Measurements from ENCODE around the gene COPG1.
"Not testable (repeated sequence)": the region's sequence is repeated elsewhere in the genome, so short reads cannot be mapped to it uniquely, and the experiment has no call there.

COPG1 gene

GRCh38 chr3:129239991-129240390, 9.4 kb upstream of the COPG1 start:
- DNase-seq (ENCODE audit: low read depth in 1 of 2, low spot score in 1 of 2), result no peak

- DNase-seq (ENCODE audit: low read depth in 1 of 2, low spot score in 1 of 2), result no peak
These were observed 9.0 kb upstream of the COPG1 start for GRCh38 chr3:129240436-129240835.

- no peak for DNase-seq (ENCODE audit: low read depth in 1 of 2, low spot score in 1 of 2)
These were observed 4.3 kb upstream of the COPG1 start for GRCh38 chr3:129245141-129245540.

- peak; percentile 34 to 39 for DNase-seq (ENCODE audit: low read depth in 1 of 2, low spot score in 1 of 2)
These were observed 3.6 kb upstream of the COPG1 start for GRCh38 chr3:129245641-129246306.

- no peak for DNase-seq (ENCODE audit: low read depth in 1 of 2, low spot score in 1 of 2)
These were observed 2.8 kb upstream of the COPG1 start for GRCh38 chr3:129246636-129247035.

- no peak for DNase-seq (ENCODE audit: low read depth in 1 of 2, low spot score in 1 of 2)
These were observed 973 bp upstream of the COPG1 start for GRCh38 chr3:129248286-129248979.

- DNase-seq (ENCODE audit: low read depth in 1 of 2, low spot score in 1 of 2), result no peak
These were observed 3.3 kb downstream of the COPG1 start for GRCh38 chr3:129252748-129253147.

GRCh38 chr3:129254536-129255230, 5.3 kb downstream of the COPG1 start:
- no peak for DNase-seq (ENCODE audit: low read depth in 1 of 2, low spot score in 1 of 2)

- no peak for DNase-seq (ENCODE audit: low read depth in 1 of 2, low spot score in 1 of 2)
These were observed 6.9 kb downstream of the COPG1 start for GRCh38 chr3:129256270-129256669.

- no peak for DNase-seq (ENCODE audit: low read depth in 1 of 2, low spot score in 1 of 2)
These were observed 8.2 kb downstream of the COPG1 start for GRCh38 chr3:129257609-129258008.

GRCh38 chr3:129259612-129260477, 10.4 kb downstream of the COPG1 start:
- DNase-seq (ENCODE audit: low read depth in 1 of 2, low spot score in 1 of 2), result no peak

- no peak for DNase-seq (ENCODE audit: low read depth in 1 of 2, low spot score in 1 of 2)
These were observed 11.2 kb downstream of the COPG1 start for GRCh38 chr3:129260606-129261005.

- no peak for DNase-seq (ENCODE audit: low read depth in 1 of 2, low spot score in 1 of 2)
These were observed 12.5 kb downstream of the COPG1 start for GRCh38 chr3:129261894-129262293.

- DNase-seq (ENCODE audit: low read depth in 1 of 2, low spot score in 1 of 2), result no peak
These were observed 13.9 kb downstream of the COPG1 start for GRCh38 chr3:129263161-129263910.

- DNase-seq (ENCODE audit: low read depth in 1 of 2, low spot score in 1 of 2), result not testable (repeated sequence)
These were observed 15.6 kb downstream of the COPG1 start for GRCh38 chr3:129264994-129265393.

- no peak for DNase-seq (ENCODE audit: low read depth in 1 of 2, low spot score in 1 of 2)
These were observed 17.2 kb downstream of the COPG1 start for GRCh38 chr3:129266651-129267050.

GRCh38 chr3:129268396-129268795, 19.0 kb downstream of the COPG1 start:
- DNase-seq (ENCODE audit: low read depth in 1 of 2, low spot score in 1 of 2), result no peak

GRCh38 chr3:129271674-129272073, 22.3 kb downstream of the COPG1 start:
- no peak for DNase-seq (ENCODE audit: low read depth in 1 of 2, low spot score in 1 of 2)

GRCh38 chr3:129276385-129276784, 27.0 kb downstream of the COPG1 start:
- DNase-seq (ENCODE audit: low read depth in 1 of 2, low spot score in 1 of 2), result no peak

GRCh38 chr3:129277829-129278271, 28.4 kb downstream of the COPG1 start:
- no peak for DNase-seq (ENCODE audit: low read depth in 1 of 2, low spot score in 1 of 2)

All from stimulated activated CD4-positive, alpha-beta T cell treated with anti-CD3 and anti-CD28 coated beads, Interleukin-15, amount 100 ng/mL, for 1 hour (primary cell).